IMR-90 (cell line): ENCODE measurements around the gene ITGA2. TPM values are rescaled to one million over a fixed set of nuclear protein-coding genes. Genes with fewer than 3 reads are reported as not detected.

Experiments
- ATAC-seq: fragments of 200-7000 bp; cut with Tn5 transposase; 2 replicates; pipeline ENCODE4 v1.9.1; 2020; ENCODE audit warnings: low read depth, mild to moderate bottlenecking, moderate library complexity
- BruUV-seq: library from RNA; stranded (reverse); fragments of 400-500 nt; replicated peaks from 2 replicates; lab custom pipeline; 2021; lab: Mats Ljungman, UMichigan
- CTCF ChIA-PET: fragments of 300-600 bp; formaldehyde crosslinking; extraction: SDS; loops from one replicate; lab custom pipeline; 2021; ENCODE audit warnings: antibody characterized with exemption; lab: Yijun Ruan, JAX
- POLR2A ChIA-PET: fragments of 300-600 bp; sonication (Branson Sonifier 250); formaldehyde crosslinking; loops from one replicate; lab custom pipeline; 2022; ENCODE audit warnings: antibody characterized with exemption; ENCODE audit not compliant: unreplicated experiment; lab: Charles Lee
- DNase-seq: peaks from one replicate; pipeline ENCODE4 v3.0.0; 2013
- H2AFZ ChIP-seq: replicated peaks from 2 replicates; pipeline ENCODE3; 2013; ENCODE audit warnings: low read length, mild to moderate bottlenecking; ENCODE audit not compliant: poor library complexity
- H2AK5ac ChIP-seq: 2 replicates; pipeline ENCODE4 v1.6.1; 2013; ENCODE audit warnings: low read depth, low read length, inconsistent platforms
- H2AK9ac ChIP-seq: replicated peaks from 2 replicates; pipeline ENCODE3; 2013; ENCODE audit warnings: mild to moderate bottlenecking, low read depth, low read length, moderate library complexity; ENCODE audit not compliant: poor library complexity
- H2BK120ac ChIP-seq: 2 replicates; pipeline ENCODE4 v1.6.1; 2013; ENCODE audit warnings: low read depth, low read length, inconsistent platforms
- H2BK15ac ChIP-seq: 3 replicates; pipeline ENCODE4 v1.6.1; 2013; ENCODE audit warnings: low read depth, low read length, inconsistent platforms
- H2BK20ac ChIP-seq: 2 replicates; pipeline ENCODE4 v1.6.1; 2013; ENCODE audit warnings: low read depth, mild to moderate bottlenecking, inconsistent platforms, low read length, moderate library complexity
- H2BK5ac ChIP-seq: 2 replicates; pipeline ENCODE4 v1.6.1; 2013; ENCODE audit warnings: mild to moderate bottlenecking, low read depth, low read length, inconsistent platforms; ENCODE audit not compliant: poor library complexity, severe bottlenecking
- H3K14ac ChIP-seq: replicated peaks from 2 replicates; pipeline ENCODE4 v1.6.1; 2013; ENCODE audit warnings: low read depth, low read length, inconsistent platforms
- H3K18ac ChIP-seq: 2 replicates; pipeline ENCODE4 v1.6.1; 2013; ENCODE audit warnings: low read depth, low read length, control low read depth
- H3K23ac ChIP-seq: 2 replicates; pipeline ENCODE4 v1.6.1; 2013; ENCODE audit warnings: low read depth, low read length, inconsistent platforms
- H3K27ac ChIP-seq: 2 replicates; pipeline ENCODE4 v1.5.1; 2013; ENCODE audit warnings: mild to moderate bottlenecking, control low read depth, low read length; ENCODE audit not compliant: insufficient read depth
- H3K27me3 ChIP-seq: 2 replicates; pipeline ENCODE4 v1.6.1; 2013; ENCODE audit warnings: low read length; ENCODE audit not compliant: control insufficient read depth, insufficient read depth
- H3K36me3 ChIP-seq: 2 replicates; pipeline ENCODE4 v1.6.1; 2013; ENCODE audit warnings: low read length, mixed read lengths; ENCODE audit not compliant: control insufficient read depth, insufficient read depth
- H3K4ac ChIP-seq: 2 replicates; pipeline ENCODE4 v1.6.1; 2013; ENCODE audit warnings: low read depth, low read length, inconsistent platforms
- H3K4me1 ChIP-seq: 2 replicates; pipeline ENCODE4 v1.6.1; 2013; ENCODE audit warnings: low read length, mixed read lengths; ENCODE audit not compliant: control insufficient read depth, insufficient read depth
- H3K4me2 ChIP-seq: 2 replicates; pipeline ENCODE4 v1.6.1; 2013; ENCODE audit warnings: low read depth, mild to moderate bottlenecking, control low read depth, low read length, moderate library complexity
- H3K4me3 ChIP-seq: 2 replicates; pipeline ENCODE4 v1.5.1; 2013; ENCODE audit warnings: low read depth, mild to moderate bottlenecking, control low read depth, low read length, moderate library complexity; ENCODE audit not compliant: insufficient read depth
- H3K56ac ChIP-seq: 2 replicates; pipeline ENCODE4 v1.6.1; 2013; ENCODE audit warnings: low read length, inconsistent platforms; ENCODE audit not compliant: insufficient read depth; ENCODE audit errors: extremely low read depth
- H3K79me1 ChIP-seq, 2 experiments: 2 replicates each; pipeline ENCODE4 v1.6.1; 2013; ENCODE audit warnings: low read length in 2 of 2, inconsistent platforms in 1 of 2, low read depth in 1 of 2
- H3K9ac ChIP-seq: 2 replicates; pipeline ENCODE4 v1.6.1; 2013; ENCODE audit warnings: low read depth, low read length, control low read depth
- H3K9me1 ChIP-seq: 2 replicates; pipeline ENCODE4 v1.6.1; 2013; ENCODE audit warnings: low read length, inconsistent platforms; ENCODE audit not compliant: insufficient read depth
- H3K9me3 ChIP-seq: 2 replicates; pipeline ENCODE4 v1.6.1; 2013; ENCODE audit warnings: low read length; ENCODE audit not compliant: control insufficient read depth, insufficient read depth
- H4K20me1 ChIP-seq: 2 replicates; pipeline ENCODE4 v1.6.1; 2013; ENCODE audit warnings: low read length, inconsistent platforms; ENCODE audit not compliant: insufficient read depth
- H4K5ac ChIP-seq: 2 replicates; pipeline ENCODE4 v1.6.1; 2013; ENCODE audit warnings: mild to moderate bottlenecking, low read depth, low read length, control low read depth
- H4K8ac ChIP-seq, 2 experiments: 2 replicates each; pipeline ENCODE4 v1.6.1; 2013; ENCODE audit warnings: low read depth in 2 of 2, low read length in 2 of 2, control low read depth in 1 of 2, inconsistent platforms in 1 of 2
- H4K91ac ChIP-seq: 2 replicates; pipeline ENCODE4 v1.6.1; 2013; ENCODE audit warnings: low read depth, low read length, inconsistent platforms; ENCODE audit not compliant: insufficient read depth
- BHLHE40 ChIP-seq: fragments of 150-350 bp; IDR thresholded peaks from 2 replicates; pipeline ENCODE4 v1.6.1; 2016; ENCODE audit warnings: mild to moderate bottlenecking, low read depth, low read length
- CHD1 ChIP-seq: IDR thresholded peaks from 2 replicates; pipeline ENCODE4 v1.6.1; 2012; ENCODE audit warnings: low read depth, low read length, improper control_type of control experiment
- FOS ChIP-seq: fragments of 150-350 bp; IDR thresholded peaks from 2 replicates; pipeline ENCODE4 v1.6.1; 2016; ENCODE audit warnings: low read depth, low read length
- MAZ ChIP-seq: IDR thresholded peaks from 2 replicates; pipeline ENCODE4 v1.6.1; 2012; ENCODE audit warnings: low read depth, mild to moderate bottlenecking, low read length, improper control_type of control experiment, moderate library complexity, borderline replicate concordance
- MXI1 ChIP-seq: IDR thresholded peaks from 2 replicates; pipeline ENCODE4 v1.6.1; 2012; ENCODE audit warnings: low read depth, mild to moderate bottlenecking, low read length, moderate library complexity, borderline replicate concordance
- NFE2L2 ChIP-seq: fragments of 150-350 bp; IDR thresholded peaks from 2 replicates; pipeline ENCODE4 v1.6.1; 2016; ENCODE audit warnings: low read depth, mild to moderate bottlenecking, low read length
- POLR2A ChIP-seq: IDR thresholded peaks from 2 replicates; pipeline ENCODE4 v1.6.1; 2012; ENCODE audit warnings: mild to moderate bottlenecking, low read depth, low read length
- WGBS, 2 experiments: methylation state at CpG; one replicate each; pipeline versions ENCODE4 v1.1.5 to v1.1.7; 2013; ENCODE audit warnings: missing lambda C conversion rate in 2 of 2; ENCODE audit not compliant: insufficient read length in 1 of 2; ENCODE audit errors: extremely low coverage in 2 of 2; 5-methylcytosine and 5-hydroxymethylcytosine counted together
- dilution Hi-C: fragments of 300-500 bp; cut with HindIII; formaldehyde crosslinking; loops from one replicate; pipeline ENCODE4 v1.14.3; 2018; ENCODE audit warnings: low sequenced_read_pairs; ENCODE audit not compliant: unreplicated experiment
- in situ Hi-C: fragments of 300-500 bp; cut with MboI; formaldehyde crosslinking; loops from 3 replicates; pipeline ENCODE4 v1.14.3; 2019; ENCODE audit warnings: low sequenced_read_pairs, inconsistent platforms, mixed read lengths
- intact Hi-C: fragments of 100-400 bp; cut with micrococcal nuclease; formaldehyde crosslinking; loops from 2 replicates; pipeline ENCODE4 v1.10.0; 2022
- polyA plus RNA-seq, 3 experiments: library from polyadenylated mRNA; depleted of rRNA; stranded (reverse); fragments of >200 nt; gene quantifications; 2 replicates each; pipeline ENCODE4 v1.2.3, GENCODE V29; 2012; ENCODE audit warnings: low replicate concordance in 1 of 3
- total RNA-seq: library from RNA; depleted of rRNA; stranded (reverse); fragments of >200 nt; gene quantifications from 2 replicates; pipeline ENCODE4 v1.2.3, GENCODE V29; 2012
- TF ChIP-seq, protein P1 (sequence below): conservative IDR thresholded peaks from 2 replicates; pipeline ENCODE4 v1.5.1; 2012; ENCODE audit warnings: mild to moderate bottlenecking, low read depth, low read length, improper control_type of control experiment
- TF ChIP-seq, protein P2 (sequence below): fragments of 150-350 bp; IDR thresholded peaks from 2 replicates; pipeline ENCODE4 v1.6.1; 2016; ENCODE audit warnings: low read depth, mild to moderate bottlenecking, low read length, moderate library complexity, borderline replicate concordance
- TF ChIP-seq, protein P3 (sequence below): fragments of 150-350 bp; IDR thresholded peaks from 2 replicates; pipeline ENCODE4 v1.6.1; 2017; ENCODE audit warnings: mild to moderate bottlenecking, antibody characterized with exemption, low read length, low read depth

Gene ITGA2
- total and polyA plus RNA-seq, 2 of the 4 experiments (the other 2 are of a cell fraction) = 23.3 to 93.4 TPM

DNA sequence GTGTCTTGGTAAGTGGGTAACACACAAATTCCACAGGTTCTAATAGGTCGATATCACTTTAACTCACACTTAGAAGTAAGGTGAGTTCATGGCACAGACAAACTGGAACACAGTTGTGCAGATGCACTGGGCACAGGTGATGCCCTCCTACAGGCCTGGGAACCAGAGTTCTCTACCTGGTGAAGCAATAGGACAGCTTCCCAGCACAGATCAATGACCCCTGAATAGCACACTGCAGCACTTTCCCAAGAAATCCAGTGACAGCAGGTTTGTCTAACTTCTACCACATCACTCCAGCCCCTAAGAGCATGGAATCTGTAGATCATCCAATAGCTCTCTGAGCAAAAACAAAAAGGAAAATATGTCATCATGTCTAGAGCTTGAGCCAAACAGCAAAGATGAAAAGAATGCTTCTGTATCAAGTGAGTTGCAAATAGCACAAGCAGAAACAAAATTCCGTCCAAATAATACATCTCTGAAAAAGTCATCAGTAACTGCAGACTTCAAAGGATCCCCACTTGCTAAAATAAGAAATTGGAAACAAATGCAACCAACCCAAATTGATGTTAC lies 86.9 kb downstream of the ITGA2 start:
- H2BK5ac ChIP-seq = no peak overlapping the region
- H3K27me3 ChIP-seq = no peaks in the 10 kb centered on the region
- H3K79me1 ChIP-seq = peaks cover 13 to 17% of the 10 kb centered on the region in 2 experiments; a peak in 3 of 4 replicates
- H3K23ac ChIP-seq = no peak overlapping the region
- H2BK20ac ChIP-seq = no peak overlapping the region
- H3K14ac ChIP-seq = no peak overlapping the region
- no peak overlapping the region for H3K27ac ChIP-seq
- no peak overlapping the region for H3K4ac ChIP-seq
- H4K8ac ChIP-seq = no peak overlapping the region
- dilution Hi-C loops (no loop called here), intact Hi-C loops (no loop called here), in situ Hi-C loops (no loop called here)
- H4K20me1 ChIP-seq = no peaks in the 10 kb centered on the region
- no CpG with 5 or more reads among the region's 2 CpGs for WGBS, 2 experiments
- H2AK9ac ChIP-seq = no peak overlapping the region
- no peaks in the 10 kb centered on the region for H3K9me3 ChIP-seq
- H3K18ac ChIP-seq = no peak overlapping the region
- peaks cover 3% of the 10 kb centered on the region; the same call in 1 of the 2 replicates for H3K9me1 ChIP-seq
- CTCF ChIA-PET = no interaction called here
- H4K91ac ChIP-seq = no peak overlapping the region
- no peak overlapping the region for H2AK5ac ChIP-seq
- DNase-seq = no peak
- no peak overlapping the region for H2BK120ac ChIP-seq
- TF ChIP-seq FOS (no peak), MAZ (no peak), POLR2A (no peak), BHLHE40 (no peak), CHD1 (no peak), MXI1 (no peak), NFE2L2 (no peak)
- TF ChIP-seq, protein P1, sequence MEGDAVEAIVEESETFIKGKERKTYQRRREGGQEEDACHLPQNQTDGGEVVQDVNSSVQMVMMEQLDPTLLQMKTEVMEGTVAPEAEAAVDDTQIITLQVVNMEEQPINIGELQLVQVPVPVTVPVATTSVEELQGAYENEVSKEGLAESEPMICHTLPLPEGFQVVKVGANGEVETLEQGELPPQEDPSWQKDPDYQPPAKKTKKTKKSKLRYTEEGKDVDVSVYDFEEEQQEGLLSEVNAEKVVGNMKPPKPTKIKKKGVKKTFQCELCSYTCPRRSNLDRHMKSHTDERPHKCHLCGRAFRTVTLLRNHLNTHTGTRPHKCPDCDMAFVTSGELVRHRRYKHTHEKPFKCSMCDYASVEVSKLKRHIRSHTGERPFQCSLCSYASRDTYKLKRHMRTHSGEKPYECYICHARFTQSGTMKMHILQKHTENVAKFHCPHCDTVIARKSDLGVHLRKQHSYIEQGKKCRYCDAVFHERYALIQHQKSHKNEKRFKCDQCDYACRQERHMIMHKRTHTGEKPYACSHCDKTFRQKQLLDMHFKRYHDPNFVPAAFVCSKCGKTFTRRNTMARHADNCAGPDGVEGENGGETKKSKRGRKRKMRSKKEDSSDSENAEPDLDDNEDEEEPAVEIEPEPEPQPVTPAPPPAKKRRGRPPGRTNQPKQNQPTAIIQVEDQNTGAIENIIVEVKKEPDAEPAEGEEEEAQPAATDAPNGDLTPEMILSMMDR = no peak
- TF ChIP-seq, protein P2, sequence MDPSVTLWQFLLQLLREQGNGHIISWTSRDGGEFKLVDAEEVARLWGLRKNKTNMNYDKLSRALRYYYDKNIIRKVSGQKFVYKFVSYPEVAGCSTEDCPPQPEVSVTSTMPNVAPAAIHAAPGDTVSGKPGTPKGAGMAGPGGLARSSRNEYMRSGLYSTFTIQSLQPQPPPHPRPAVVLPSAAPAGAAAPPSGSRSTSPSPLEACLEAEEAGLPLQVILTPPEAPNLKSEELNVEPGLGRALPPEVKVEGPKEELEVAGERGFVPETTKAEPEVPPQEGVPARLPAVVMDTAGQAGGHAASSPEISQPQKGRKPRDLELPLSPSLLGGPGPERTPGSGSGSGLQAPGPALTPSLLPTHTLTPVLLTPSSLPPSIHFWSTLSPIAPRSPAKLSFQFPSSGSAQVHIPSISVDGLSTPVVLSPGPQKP = no peak
- TF ChIP-seq, protein P3, sequence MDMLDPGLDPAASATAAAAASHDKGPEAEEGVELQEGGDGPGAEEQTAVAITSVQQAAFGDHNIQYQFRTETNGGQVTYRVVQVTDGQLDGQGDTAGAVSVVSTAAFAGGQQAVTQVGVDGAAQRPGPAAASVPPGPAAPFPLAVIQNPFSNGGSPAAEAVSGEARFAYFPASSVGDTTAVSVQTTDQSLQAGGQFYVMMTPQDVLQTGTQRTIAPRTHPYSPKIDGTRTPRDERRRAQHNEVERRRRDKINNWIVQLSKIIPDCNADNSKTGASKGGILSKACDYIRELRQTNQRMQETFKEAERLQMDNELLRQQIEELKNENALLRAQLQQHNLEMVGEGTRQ = no peak
- H4K5ac ChIP-seq = no peak overlapping the region
- H3K4me1 ChIP-seq = peaks cover 5% of the 10 kb centered on the region
- BruUV-seq = no TSS peak
- H3K4me2 ChIP-seq = no peak overlapping the region
- H3K9ac ChIP-seq = no peak overlapping the region
- ATAC-seq = no peak
- H2AFZ ChIP-seq = no peak overlapping the region
- peaks cover 37% of the 10 kb centered on the region for H3K36me3 ChIP-seq
- POLR2A ChIA-PET = no interaction called here
- H3K4me3 ChIP-seq = no peak overlapping the region
- no peak overlapping the region for H2BK15ac ChIP-seq
- no peak overlapping the region for H3K56ac ChIP-seq
